Lung (tissue), 12 donors: Measurements from ENCODE around the gene UNC13A. TPM values are rescaled to one million over a fixed set of nuclear protein-coding genes. Genes with fewer than 3 reads are reported as not detected.

ENCODE experiments used
- ATAC-seq: fragments of 200-7000 bp; cut with Tn5 transposase; one replicate; pipeline ENCODE4 v1.9.1; 2020; ENCODE audit warnings: moderate number of reproducible peaks; ENCODE audit not compliant: insufficient read depth, low FRiP score
- DNase-seq, 3 donors: peaks; one replicate each; pipeline ENCODE4 v3.0.0-alpha.2; 2013 to 2017
- H3K27ac ChIP-seq, 2 donors: one replicate each; pipeline ENCODE4 v1.5.1; 2013; ENCODE audit warnings: mild to moderate bottlenecking in 2 of 2, moderate library complexity in 2 of 2, control low read depth in 1 of 2, inconsistent platforms in 1 of 2, low read depth in 1 of 2, low read length in 1 of 2
- H3K27me3 ChIP-seq, 3 donors: one replicate each; pipeline ENCODE4 v1.5.1; 2013; ENCODE audit warnings: low read length in 2 of 3; ENCODE audit not compliant: control insufficient read depth in 3 of 3, insufficient read depth in 3 of 3
- H3K36me3 ChIP-seq, 4 donors: one replicate each; pipeline ENCODE4 v1.5.1; 2013; ENCODE audit warnings: low read length in 4 of 4, mild to moderate bottlenecking in 1 of 4, moderate library complexity in 1 of 4; ENCODE audit not compliant: control insufficient read depth in 4 of 4, insufficient read depth in 4 of 4
- H3K4me1 ChIP-seq, 5 donors: one replicate each; pipeline ENCODE4 v1.5.1; 2013; ENCODE audit warnings: low read length in 5 of 5, mild to moderate bottlenecking in 2 of 5, moderate library complexity in 1 of 5; ENCODE audit not compliant: control insufficient read depth in 5 of 5, insufficient read depth in 5 of 5
- H3K4me3 ChIP-seq: one replicate; pipeline ENCODE4 v1.5.1; 2013; ENCODE audit warnings: mild to moderate bottlenecking, control low read depth, moderate library complexity
- H3K9ac ChIP-seq, 2 donors: one replicate each; pipeline ENCODE4 v1.5.1; 2013; ENCODE audit warnings: low read length in 2 of 2, control low read depth in 1 of 2; ENCODE audit not compliant: insufficient read depth in 1 of 2
- H3K9me3 ChIP-seq, 4 donors: one replicate each; pipeline ENCODE4 v1.5.1; 2013; ENCODE audit warnings: low read length in 3 of 4, mild to moderate bottlenecking in 1 of 4, moderate library complexity in 1 of 4; ENCODE audit not compliant: control insufficient read depth in 4 of 4, insufficient read depth in 3 of 4
- CTCF ChIP-seq: IDR thresholded peaks from 2 replicates; pipeline ENCODE4 v1.5.1; 2012; ENCODE audit warnings: mild to moderate bottlenecking; ENCODE audit errors: control extremely low read depth, extremely low read depth
- WGBS, 2 donors: extraction: QIAGEN DNeasy Blood & Tissue Kit; methylation state at CpG; one replicate each; pipeline ENCODE4 v1.1.7; 2013; 5-methylcytosine and 5-hydroxymethylcytosine counted together
- polyA plus RNA-seq, 2 donors: library from polyadenylated mRNA; stranded (reverse); fragments of 200-250 nt; gene quantifications; one replicate each; pipeline ENCODE4 v1.2.1, GENCODE V29; 2013
- total RNA-seq, 2 donors: library from RNA; depleted of rRNA in 1 of 2; stranded (reverse); fragments of >200 nt in 1 of 2; gene quantifications; one replicate each; pipeline ENCODE4 v1.2.1, GENCODE V29; 2014 to 2021
- donor health status: control.
- donor health status: control.
- donor health status: Bipolar disorder and iron deficiency.
- donor health status: healthy.
- donor health status: DM: yes; HTN: yes; CAD: no.

UNC13A gene
- total and polyA plus RNA-seq, 4 donors, result 0.14 to 0.31 (median 0.27) TPM

DNA sequence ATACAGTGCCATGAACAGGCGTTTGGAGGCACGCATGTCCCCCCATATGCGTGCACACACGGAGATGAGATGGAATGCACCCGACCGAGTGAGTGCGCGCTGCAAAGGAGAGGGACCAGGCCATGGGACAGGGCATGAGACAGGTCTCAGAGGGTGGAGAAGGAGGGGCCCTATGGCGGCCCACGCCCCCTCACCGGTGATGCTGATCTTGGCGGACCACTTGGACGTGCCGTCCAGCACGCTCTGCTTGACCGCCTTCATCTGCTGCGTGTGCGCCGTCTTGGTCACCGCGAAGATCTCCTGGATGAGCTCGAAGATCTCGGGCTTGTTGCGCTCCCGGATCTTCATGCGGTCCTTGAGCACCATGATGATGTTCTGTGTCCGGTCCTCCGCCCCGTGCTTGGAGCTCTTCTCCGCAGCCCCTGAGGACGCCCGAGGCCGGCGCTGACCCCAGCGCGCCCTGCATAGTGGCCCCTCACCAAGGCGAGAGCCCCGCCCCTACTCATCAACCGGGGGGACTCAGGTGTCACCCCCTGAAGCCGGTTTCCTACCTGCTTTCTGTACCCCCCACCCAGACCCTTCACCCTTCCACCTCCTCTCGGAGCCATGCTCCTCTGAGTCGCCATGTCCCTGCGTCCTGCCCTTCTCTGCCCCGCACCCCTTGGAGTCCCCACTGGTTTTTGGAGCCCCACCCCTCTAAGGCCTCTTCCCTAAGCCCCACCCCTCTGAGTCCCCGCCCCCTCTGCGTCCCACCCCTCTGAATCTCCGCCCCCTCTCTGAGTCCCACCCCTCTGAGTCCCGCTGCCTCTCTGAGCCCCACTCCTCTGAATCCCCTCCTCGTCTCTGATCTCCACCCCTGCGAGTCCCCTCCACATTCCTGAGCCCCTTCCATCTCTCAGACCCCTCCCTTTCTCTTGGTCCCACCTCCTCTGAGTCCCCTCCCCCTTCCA is 40.8 kb downstream of the UNC13A start:
- DNase-seq (no peak), ATAC-seq (no peak)
- Histone ChIP-seq H3K4me3 (no peak overlapping the region), H3K9me3 (no peaks in the 10 kb centered on the region), H3K27me3 (no peaks in the 10 kb centered on the region), H3K27ac (no peak overlapping the region), H3K36me3 (no peaks in the 10 kb centered on the region), H3K9ac (no peak overlapping the region), H3K4me1 (no peaks in the 10 kb centered on the region)
- WGBS, 2 donors, result 89 to 93% methylated on average over 48 to 50 of the region's 50 CpGs
- no peak for TF ChIP-seq CTCF

DNA sequence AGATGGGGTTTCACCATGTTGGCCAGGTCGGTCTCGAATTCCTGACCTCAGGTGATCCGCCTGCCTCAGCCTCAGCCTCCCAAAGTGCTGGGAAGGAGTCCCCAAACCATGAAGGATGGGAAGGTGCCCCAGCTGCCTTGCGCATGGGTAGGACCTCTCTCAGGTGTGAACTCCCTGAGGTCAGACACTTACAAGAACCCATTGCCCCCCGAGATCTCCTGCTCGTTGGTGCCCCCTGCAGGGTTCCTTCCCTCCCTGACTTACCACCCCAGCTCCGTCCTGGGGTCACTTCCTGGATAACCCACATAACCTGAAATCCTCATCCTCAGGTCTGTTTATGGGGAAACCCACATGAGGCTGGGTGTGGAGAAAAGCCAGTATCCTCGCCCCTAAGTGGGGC is 41.7 kb downstream of the UNC13A start:
- H3K36me3 ChIP-seq, result no peaks in the 10 kb centered on the region
- H3K27ac ChIP-seq, result no peak overlapping the region
- H3K9ac ChIP-seq, result no peak overlapping the region
- TF ChIP-seq CTCF, result no peak
- H3K4me1 ChIP-seq, result no peaks in the 10 kb centered on the region
- H3K4me3 ChIP-seq, result no peak overlapping the region
- no peak for ATAC-seq
- no peaks in the 10 kb centered on the region for H3K9me3 ChIP-seq
- 66 to 71% methylated on average over 8 of the region's 8 CpGs for WGBS, 2 donors
- H3K27me3 ChIP-seq, result no peaks in the 10 kb centered on the region
- DNase-seq, result no peak

DNA sequence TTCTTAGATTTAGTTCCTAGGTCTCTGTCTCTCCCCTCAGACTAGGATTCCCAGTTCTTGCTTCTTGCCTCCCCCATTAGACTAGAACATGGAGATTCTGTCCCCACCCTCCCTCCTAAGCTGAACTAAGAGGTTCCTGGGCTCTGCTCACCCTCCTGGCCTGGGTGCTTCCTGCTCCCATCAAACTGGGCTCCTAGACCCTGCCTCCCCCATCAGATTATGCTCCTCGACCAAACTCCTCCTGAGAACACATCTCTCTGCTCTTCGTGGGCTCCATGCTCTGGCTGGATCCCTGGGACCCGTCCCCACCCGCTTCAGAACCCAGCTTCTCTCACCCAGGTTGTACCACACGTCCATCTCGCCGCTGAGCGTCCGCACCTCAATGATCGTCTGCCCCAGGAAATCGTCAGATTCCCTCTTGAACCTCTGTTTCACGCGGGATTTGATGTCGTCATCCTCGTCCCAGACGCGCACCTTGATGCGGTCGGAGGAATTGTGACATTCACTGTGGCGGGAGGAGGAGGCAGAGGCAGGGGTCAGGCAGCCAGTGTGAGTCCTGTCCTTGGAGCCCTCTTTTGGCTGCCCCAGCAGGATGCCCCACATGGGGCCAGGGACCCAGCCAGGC is 42.7 kb downstream of the UNC13A start:
- no peaks in the 10 kb centered on the region for H3K36me3 ChIP-seq
- H3K27ac ChIP-seq, result no peak overlapping the region
- H3K27me3 ChIP-seq, result no peaks in the 10 kb centered on the region
- TF ChIP-seq CTCF, result no peak
- DNase-seq (no peak), ATAC-seq (no peak)
- no peak overlapping the region for H3K4me3 ChIP-seq
- H3K4me1 ChIP-seq, result no peaks in the 10 kb centered on the region
- H3K9ac ChIP-seq, result no peak overlapping the region
- WGBS, 2 donors, result 84 to 85% methylated on average over 20 of the region's 20 CpGs
- no peaks in the 10 kb centered on the region for H3K9me3 ChIP-seq
